Smooth muscle cell (in vitro differentiated cells): Measurements from ENCODE around the gene PITPNM1. TPM values are rescaled to one million over a fixed set of nuclear protein-coding genes. Genes with fewer than 3 reads are reported as not detected.
A peak's percentile ranks its signal among the peaks of the same experiment; 100 is the strongest.

Experiments
- DNase-seq: peaks from one replicate; lab custom pipeline; 2025; ENCODE audit not compliant: unreplicated experiment; lab: John Stamatoyannopoulos, UW
- H2AFZ ChIP-seq: fragments of 200-600 bp; sonication (generic); 2 replicates; pipeline ENCODE4 v1.6.0; 2016; ENCODE audit warnings: antibody characterized with exemption, low read depth, mild to moderate bottlenecking
- H3F3A ChIP-seq: fragments of 200-600 bp; sonication (generic); 2 replicates; pipeline ENCODE4 v1.6.0; 2017; ENCODE audit warnings: antibody characterized with exemption, low read depth
- H3K27ac ChIP-seq: fragments of 200-600 bp; sonication (generic); 2 replicates; pipeline ENCODE4 v1.5.1; 2016; ENCODE audit warnings: low read depth, mild to moderate bottlenecking
- H3K27me3 ChIP-seq: fragments of 200-600 bp; sonication (generic); 2 replicates; pipeline ENCODE4 v1.6.1; 2016; ENCODE audit warnings: low read depth, mild to moderate bottlenecking
- H3K36me3 ChIP-seq: fragments of 200-600 bp; sonication (generic); 2 replicates; pipeline ENCODE4 v1.5.1; 2016; ENCODE audit warnings: low read depth
- H3K4me1 ChIP-seq: fragments of 200-600 bp; sonication (generic); 2 replicates; pipeline ENCODE4 v1.5.1; 2016; ENCODE audit warnings: low read depth
- H3K4me2 ChIP-seq: fragments of 200-600 bp; sonication (generic); 2 replicates; pipeline ENCODE4 v1.6.0; 2016; ENCODE audit warnings: mild to moderate bottlenecking
- H3K4me3 ChIP-seq: fragments of 200-600 bp; sonication (generic); 2 replicates; pipeline ENCODE4 v1.5.1; 2016; ENCODE audit warnings: mild to moderate bottlenecking
- H3K79me2 ChIP-seq: fragments of 200-600 bp; sonication (generic); 2 replicates; pipeline ENCODE4 v1.6.0; 2016; ENCODE audit warnings: low read depth, mild to moderate bottlenecking
- H3K9ac ChIP-seq: fragments of 200-600 bp; sonication (generic); 2 replicates; pipeline ENCODE4 v1.6.0; 2016; ENCODE audit warnings: low read depth
- H3K9me3 ChIP-seq: fragments of 200-600 bp; sonication (generic); replicated peaks from 2 replicates; pipeline ENCODE4 v1.5.1; 2016; ENCODE audit warnings: low read depth
- H4K20me1 ChIP-seq: fragments of 200-600 bp; sonication (generic); 2 replicates; pipeline ENCODE4 v1.6.0; 2016; ENCODE audit warnings: low read depth
- WGBS: methylation state at CpG from one replicate; pipeline ENCODE4 v1.1.7; 2016; ENCODE audit warnings: low lambda C conversion rate; 5-methylcytosine and 5-hydroxymethylcytosine counted together
- polyA plus RNA-seq: library from polyadenylated mRNA; unstranded; fragments of >200 nt; fragmentation: Nextera tagmentation; extraction: Ambion mirVana; gene quantifications from 2 replicates; pipeline ENCODE4 v1.2.1, GENCODE V29; 2016
- total RNA-seq: library from RNA; depleted of rRNA; stranded (reverse); fragments of >200 nt; gene quantifications from 2 replicates; pipeline ENCODE4 v1.2.3, GENCODE V29; 2014
- TF ChIP-seq, protein P1 (sequence below): fragments of 200-600 bp; sonication (generic); IDR thresholded peaks from 2 replicates; pipeline ENCODE4 v1.5.1; 2017; ENCODE audit warnings: borderline replicate concordance, mild to moderate bottlenecking, antibody characterized with exemption; ENCODE audit not compliant: insufficient read depth, poor library complexity, severe bottlenecking

The PITPNM1 gene
- total and polyA plus RNA-seq, 2 experiments from 2014 or later: 27.6 to 35.0 TPM

DNA sequence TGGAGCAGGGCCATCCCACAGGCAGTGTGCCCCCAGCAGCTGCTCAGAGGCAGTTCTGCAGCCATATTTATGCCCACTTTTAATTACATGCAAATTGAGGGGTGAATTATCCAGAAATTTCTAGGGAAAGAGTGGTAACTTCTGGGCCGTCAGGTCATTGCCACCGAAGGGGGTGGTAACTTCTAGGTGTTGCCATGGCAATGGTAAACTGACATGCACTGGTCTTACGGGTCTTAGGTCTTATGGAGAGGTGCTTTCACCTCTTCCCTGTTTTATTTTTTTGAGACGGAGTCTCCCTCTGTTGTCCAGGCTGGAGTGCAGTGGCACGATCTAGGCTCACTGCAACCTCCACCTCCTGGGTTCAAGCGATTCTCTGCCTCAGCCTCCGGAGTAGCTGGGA, 32.3 kb downstream of the PITPNM1 start:
- Histone ChIP-seq H3K36me3 (no peaks in the 10 kb centered on the region), H4K20me1 (no peaks in the 10 kb centered on the region), H3K4me1 (peaks cover 4% of the 10 kb centered on the region), H3K4me2 (no peak overlapping the region), H3K27me3 (no peaks in the 10 kb centered on the region), H3K27ac (no peak overlapping the region), H3K4me3 (no peak overlapping the region), H3F3A (no peaks in the 10 kb centered on the region), H3K79me2 (no peaks in the 10 kb centered on the region), H3K9ac (no peak overlapping the region), H2AFZ (no peak overlapping the region), H3K9me3 (no peaks in the 10 kb centered on the region)
- DNase-seq: no peak
- TF ChIP-seq, protein P1, sequence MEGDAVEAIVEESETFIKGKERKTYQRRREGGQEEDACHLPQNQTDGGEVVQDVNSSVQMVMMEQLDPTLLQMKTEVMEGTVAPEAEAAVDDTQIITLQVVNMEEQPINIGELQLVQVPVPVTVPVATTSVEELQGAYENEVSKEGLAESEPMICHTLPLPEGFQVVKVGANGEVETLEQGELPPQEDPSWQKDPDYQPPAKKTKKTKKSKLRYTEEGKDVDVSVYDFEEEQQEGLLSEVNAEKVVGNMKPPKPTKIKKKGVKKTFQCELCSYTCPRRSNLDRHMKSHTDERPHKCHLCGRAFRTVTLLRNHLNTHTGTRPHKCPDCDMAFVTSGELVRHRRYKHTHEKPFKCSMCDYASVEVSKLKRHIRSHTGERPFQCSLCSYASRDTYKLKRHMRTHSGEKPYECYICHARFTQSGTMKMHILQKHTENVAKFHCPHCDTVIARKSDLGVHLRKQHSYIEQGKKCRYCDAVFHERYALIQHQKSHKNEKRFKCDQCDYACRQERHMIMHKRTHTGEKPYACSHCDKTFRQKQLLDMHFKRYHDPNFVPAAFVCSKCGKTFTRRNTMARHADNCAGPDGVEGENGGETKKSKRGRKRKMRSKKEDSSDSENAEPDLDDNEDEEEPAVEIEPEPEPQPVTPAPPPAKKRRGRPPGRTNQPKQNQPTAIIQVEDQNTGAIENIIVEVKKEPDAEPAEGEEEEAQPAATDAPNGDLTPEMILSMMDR: no peak
- WGBS: 84% methylated on average over 7 of the region's 7 CpGs

DNA sequence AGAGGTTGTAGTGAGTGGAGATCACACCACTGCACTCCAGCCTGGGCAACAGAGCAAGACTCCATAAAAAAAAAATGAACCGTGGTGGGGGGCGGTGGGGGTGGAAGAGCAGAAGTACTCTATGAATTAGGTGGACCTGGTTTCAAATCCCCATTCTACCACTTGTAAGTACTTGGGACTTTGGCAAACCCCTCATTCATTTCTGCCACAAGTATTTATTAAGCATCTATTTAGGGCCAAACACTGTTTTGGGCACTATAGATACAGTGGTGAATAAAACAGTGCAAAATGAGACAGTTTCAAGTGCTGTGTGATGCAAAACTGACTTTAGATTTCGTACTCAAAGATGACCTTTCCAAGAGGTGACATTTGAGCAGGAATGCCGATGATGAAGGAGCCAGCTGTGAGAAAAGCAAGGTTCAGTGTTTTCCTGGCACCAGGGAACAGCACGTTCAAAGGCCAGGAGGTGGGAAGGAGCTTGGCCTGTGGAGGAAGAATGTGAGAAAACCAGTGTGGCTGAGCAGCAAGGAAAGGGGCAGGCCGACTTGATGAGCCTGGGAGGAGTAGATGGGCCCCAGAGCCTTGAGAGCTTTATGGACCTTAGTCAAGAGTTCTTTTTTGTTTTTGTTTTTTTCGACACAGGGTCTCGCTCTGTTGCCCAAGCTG, 34.7 kb downstream of the PITPNM1 start:
- H3K27ac ChIP-seq: no peak overlapping the region
- no peak for DNase-seq
- peaks cover 4% of the 10 kb centered on the region for H3K4me1 ChIP-seq
- H3K36me3 ChIP-seq: no peaks in the 10 kb centered on the region
- H3K27me3 ChIP-seq: no peaks in the 10 kb centered on the region
- 91% methylated on average over 8 of the region's 8 CpGs for WGBS
- H3K79me2 ChIP-seq: peaks cover 4% of the 10 kb centered on the region
- H2AFZ ChIP-seq: no peak overlapping the region
- no peaks in the 10 kb centered on the region for H3F3A ChIP-seq
- H3K9me3 ChIP-seq: no peaks in the 10 kb centered on the region
- H3K4me3 ChIP-seq: no peak overlapping the region
- no peak overlapping the region for H3K9ac ChIP-seq
- TF ChIP-seq, protein P1: no peak
- no peak overlapping the region for H3K4me2 ChIP-seq
- no peaks in the 10 kb centered on the region for H4K20me1 ChIP-seq

DNA sequence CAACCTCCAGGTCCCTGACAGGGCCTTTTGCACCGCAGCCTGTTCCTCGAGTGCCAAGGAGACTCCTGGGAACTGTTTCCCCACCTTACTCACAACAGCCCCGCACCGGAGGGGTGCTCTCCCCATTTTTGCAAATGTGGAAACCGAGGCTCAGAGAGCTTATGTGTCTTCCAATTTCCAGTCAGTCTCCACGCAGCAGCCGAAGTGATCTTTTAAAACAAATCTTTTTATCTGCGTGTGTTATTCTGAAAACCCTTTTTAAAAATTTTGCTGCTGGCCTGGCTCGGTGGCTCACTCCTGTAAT, 35.7 kb downstream of the PITPNM1 start:
- H3K9me3 ChIP-seq: no peaks in the 10 kb centered on the region
- H3K36me3 ChIP-seq: no peaks in the 10 kb centered on the region
- H3K27ac ChIP-seq: peak overlapping the region; percentile 74
- H3K9ac ChIP-seq: peak overlapping the region; percentile 89
- no peaks in the 10 kb centered on the region for H4K20me1 ChIP-seq
- peak overlapping the region; percentile 97 for H3K4me2 ChIP-seq
- H3K79me2 ChIP-seq: peaks cover 4% of the 10 kb centered on the region
- H3F3A ChIP-seq: no peaks in the 10 kb centered on the region
- peak overlapping the region; percentile 96 for H2AFZ ChIP-seq
- H3K27me3 ChIP-seq: no peaks in the 10 kb centered on the region
- no peak for DNase-seq
- peaks cover 4% of the 10 kb centered on the region for H3K4me1 ChIP-seq
- TF ChIP-seq, protein P1: no peak
- peak overlapping the region; percentile 78 for H3K4me3 ChIP-seq
- WGBS: 39% methylated on average over 9 of the region's 9 CpGs
